HEK293 (cell line): ENCODE data around the gene TXNRD2.

ENCODE experiments used
- ATF2 ChIP-seq: fragments of 450-650 bp; formaldehyde crosslinking; IDR thresholded peaks from 2 replicates; pipeline ENCODE4 v1.5.1; 2016; ENCODE audit warnings: missing biosample characterization, missing genetic modification characterization, low read depth
- BCL11A ChIP-seq: fragments of 450-650 bp; formaldehyde crosslinking; IDR thresholded peaks from 2 replicates; pipeline ENCODE4 v1.5.1; 2016; ENCODE audit warnings: low read depth, missing biosample characterization, missing genetic modification characterization
- GLIS1 ChIP-seq: fragments of 450-650 bp; formaldehyde crosslinking; IDR thresholded peaks from 2 replicates; pipeline ENCODE4 v1.5.1; 2016; ENCODE audit warnings: missing biosample characterization, missing genetic modification characterization
- IKZF3 ChIP-seq: fragments of 450-650 bp; IDR thresholded peaks from 2 replicates; pipeline ENCODE4 v1.5.0; 2018; ENCODE audit warnings: missing biosample characterization, mild to moderate bottlenecking, missing genetic modification characterization, moderate library complexity
- KLF1 ChIP-seq: fragments of 450-650 bp; formaldehyde crosslinking; IDR thresholded peaks from 2 replicates; pipeline ENCODE4 v1.5.1; 2016; ENCODE audit warnings: missing biosample characterization, missing genetic modification characterization
- KLF10 ChIP-seq: fragments of 450-650 bp; IDR thresholded peaks from 2 replicates; pipeline ENCODE4 v1.5.1; 2018; ENCODE audit warnings: missing biosample characterization, mild to moderate bottlenecking, missing genetic modification characterization
- KLF16 ChIP-seq: fragments of 450-650 bp; formaldehyde crosslinking; IDR thresholded peaks from 2 replicates; pipeline ENCODE4 v1.5.1; 2017; ENCODE audit warnings: missing biosample characterization, missing genetic modification characterization
- OSR2 ChIP-seq: fragments of 450-650 bp; formaldehyde crosslinking; IDR thresholded peaks from 2 replicates; pipeline ENCODE4 v1.5.1; 2016; ENCODE audit warnings: missing biosample characterization, missing genetic modification characterization
- PATZ1 ChIP-seq: fragments of 450-650 bp; formaldehyde crosslinking; IDR thresholded peaks from 2 replicates; pipeline ENCODE4 v1.5.1; 2016; ENCODE audit warnings: missing biosample characterization, missing genetic modification characterization
- PRDM4 ChIP-seq: fragments of 450-650 bp; formaldehyde crosslinking; IDR thresholded peaks from 2 replicates; pipeline ENCODE4 v1.5.1; 2017; ENCODE audit warnings: missing biosample characterization, missing genetic modification characterization
- RBAK ChIP-seq: fragments of 450-650 bp; formaldehyde crosslinking; IDR thresholded peaks from 2 replicates; pipeline ENCODE4 v1.5.1; 2016; ENCODE audit warnings: missing biosample characterization, missing genetic modification characterization
- SCRT2 ChIP-seq: fragments of 450-650 bp; formaldehyde crosslinking; IDR thresholded peaks from 2 replicates; pipeline ENCODE4 v1.5.1; 2016; ENCODE audit warnings: missing biosample characterization, missing genetic modification characterization
- SP2 ChIP-seq: fragments of 450-650 bp; formaldehyde crosslinking; IDR thresholded peaks from 2 replicates; pipeline ENCODE4 v1.5.1; 2016; ENCODE audit warnings: missing biosample characterization, missing genetic modification characterization
- WT1 ChIP-seq: fragments of 450-650 bp; formaldehyde crosslinking; IDR thresholded peaks from 2 replicates; pipeline ENCODE4 v1.5.1; 2016; ENCODE audit warnings: missing biosample characterization, missing genetic modification characterization
- ZBTB6 ChIP-seq: fragments of 450-650 bp; formaldehyde crosslinking; IDR thresholded peaks from 2 replicates; pipeline ENCODE4 v1.5.1; 2017; ENCODE audit warnings: missing biosample characterization, missing genetic modification characterization
- ZEB2 ChIP-seq: fragments of 450-650 bp; formaldehyde crosslinking; IDR thresholded peaks from 2 replicates; pipeline ENCODE4 v1.5.1; 2016; ENCODE audit warnings: missing biosample characterization, missing genetic modification characterization
- ZIC2 ChIP-seq: fragments of 450-650 bp; formaldehyde crosslinking; IDR thresholded peaks from 2 replicates; pipeline ENCODE4 v1.5.1; 2016; ENCODE audit warnings: missing biosample characterization, missing genetic modification characterization
- ZNF248 ChIP-seq: fragments of 450-650 bp; formaldehyde crosslinking; IDR thresholded peaks from 2 replicates; pipeline ENCODE4 v1.5.1; 2017; ENCODE audit warnings: missing biosample characterization, missing genetic modification characterization
- ZNF350 ChIP-seq: fragments of 450-650 bp; formaldehyde crosslinking; IDR thresholded peaks from 2 replicates; pipeline ENCODE4 v1.5.0; 2017; ENCODE audit warnings: missing biosample characterization, mild to moderate bottlenecking, missing genetic modification characterization
- ZNF366 ChIP-seq: fragments of 450-650 bp; formaldehyde crosslinking; conservative IDR thresholded peaks from 2 replicates; pipeline ENCODE4 v1.5.1; 2016; ENCODE audit warnings: missing biosample characterization, missing genetic modification characterization
- ZNF394 ChIP-seq: fragments of 450-650 bp; formaldehyde crosslinking; IDR thresholded peaks from 2 replicates; pipeline ENCODE4 v1.5.1; 2016; ENCODE audit warnings: missing biosample characterization, missing genetic modification characterization, mild to moderate bottlenecking, moderate library complexity, borderline replicate concordance
- ZNF398 ChIP-seq: fragments of 450-650 bp; formaldehyde crosslinking; IDR thresholded peaks from 2 replicates; pipeline ENCODE4 v1.5.1; 2017; ENCODE audit warnings: missing biosample characterization, missing genetic modification characterization
- ZNF48 ChIP-seq: fragments of 450-650 bp; formaldehyde crosslinking; IDR thresholded peaks from 2 replicates; pipeline ENCODE4 v1.5.1; 2016; ENCODE audit warnings: missing biosample characterization, missing genetic modification characterization
- ZNF530 ChIP-seq: fragments of 450-650 bp; formaldehyde crosslinking; IDR thresholded peaks from 2 replicates; pipeline ENCODE4 v1.5.1; 2016; ENCODE audit warnings: low read depth, missing biosample characterization, missing genetic modification characterization
- ZNF558 ChIP-seq: fragments of 450-650 bp; formaldehyde crosslinking; IDR thresholded peaks from 2 replicates; pipeline ENCODE4 v1.5.1; 2016; ENCODE audit warnings: missing biosample characterization, missing genetic modification characterization
- ZNF623 ChIP-seq: fragments of 450-650 bp; formaldehyde crosslinking; IDR thresholded peaks from 2 replicates; pipeline ENCODE4 v1.5.1; 2016; ENCODE audit warnings: missing biosample characterization, missing genetic modification characterization
- ZNF629 ChIP-seq: fragments of 450-650 bp; formaldehyde crosslinking; IDR thresholded peaks from 2 replicates; pipeline ENCODE4 v1.5.1; 2017; ENCODE audit warnings: missing biosample characterization, missing genetic modification characterization
- ZNF639 ChIP-seq: fragments of 450-650 bp; formaldehyde crosslinking; IDR thresholded peaks from 2 replicates; pipeline ENCODE4 v1.5.1; 2016; ENCODE audit warnings: missing biosample characterization, missing genetic modification characterization
- ZSCAN16 ChIP-seq: fragments of 450-650 bp; formaldehyde crosslinking; IDR thresholded peaks from 2 replicates; pipeline ENCODE4 v1.5.1; 2016; ENCODE audit warnings: missing biosample characterization, missing genetic modification characterization
- ZSCAN4 ChIP-seq: fragments of 450-650 bp; formaldehyde crosslinking; IDR thresholded peaks from 2 replicates; pipeline ENCODE4 v1.5.1; 2017; ENCODE audit warnings: missing biosample characterization, missing genetic modification characterization

Gene TXNRD2

GRCh38 chr22:19984201-19984753 is 42.7 kb upstream of the TXNRD2 start (continued):
- TF ChIP-seq WT1 (tag by site-specific recombination) (peak; percentile 52; the same call in 1 of the 2 replicates), ZNF366 (peak; percentile 71), ZNF530 (tag by site-specific recombination) (no peak), ZNF558 (peak; percentile 50; the same call in 1 of the 2 replicates), ZSCAN4 (tag by site-specific recombination) (peak; percentile 77), ZEB2 (tag by site-specific recombination) (peak; percentile 99), SP2 (peak; percentile 60), KLF16 (tag by site-specific recombination) (peak; percentile 57), ZNF629 (tag by site-specific recombination) (peak; percentile 93), ZNF398 (peak; percentile 87), ZSCAN16 (tag by site-specific recombination) (no peak), IKZF3 (tag by site-specific recombination) (peak; percentile 84), ZNF639 (tag by site-specific recombination) (peak; percentile 82), ZNF248 (tag by site-specific recombination) (no peak), KLF10 (tag by site-specific recombination) (peak; percentile 91), ZIC2 (tag by site-specific recombination) (peak; percentile 98), KLF1 (peak; percentile 73), ZBTB6 (tag by site-specific recombination) (no peak), OSR2 (tag by site-specific recombination) (peak; percentile 85), ZNF623 (tag by site-specific recombination) (0 out of 2 replicates have a peak, but pooled peaks have one; percentile 23), RBAK (tag by site-specific recombination) (no peak), ZNF350 (tag by site-specific recombination) (no peak), ZNF394 (tag by site-specific recombination) (peak; percentile 49; the same call in 1 of the 2 replicates), PRDM4 (tag by site-specific recombination) (peak; percentile 46; the same call in 1 of the 2 replicates), ATF2 (tag by site-specific recombination) (peak; percentile 94), BCL11A (tag by site-specific recombination) (peak; percentile 96), GLIS1 (tag by site-specific recombination) (peak; percentile 87), SCRT2 (tag by site-specific recombination) (no peak), PATZ1 (tag by site-specific recombination) (peak; percentile 96), ZNF48 (no peak)
